Activated CD4-positive, alpha-beta T cell treated with anti-CD3 and anti-CD28 coated beads, Interleukin-2, amount 10 ng/mL, durations not matched to agents 24 days and 14 days (primary cell): ENCODE data around the gene PSMD6. TPM values are rescaled to one million over a fixed set of nuclear protein-coding genes. Genes with fewer than 3 reads are reported as not detected.

Experiments
- DNase-seq: peaks from one replicate; pipeline ENCODE4 v3.0.0; 2022
- H3K27ac Mint-ChIP-seq: one replicate; pipeline ENCODE4 v1.8.0; 2022; ENCODE audit warnings: mild to moderate bottlenecking, mixed read lengths
- H3K27me3 Mint-ChIP-seq: one replicate; pipeline ENCODE4 v1.8.0; 2022; ENCODE audit warnings: mixed read lengths
- H3K36me3 Mint-ChIP-seq: one replicate; pipeline ENCODE4 v1.8.0; 2022; ENCODE audit warnings: low read depth, mild to moderate bottlenecking, mixed read lengths
- H3K4me1 Mint-ChIP-seq: one replicate; pipeline ENCODE4 v1.8.0; 2021; ENCODE audit warnings: mixed read lengths
- H3K4me3 Mint-ChIP-seq: one replicate; pipeline ENCODE4 v1.8.0; 2022; ENCODE audit warnings: mild to moderate bottlenecking, moderate library complexity, mixed read lengths
- H3K9me3 Mint-ChIP-seq: one replicate; pipeline ENCODE4 v1.8.0; 2021; ENCODE audit warnings: mixed read lengths
- intact Hi-C: fragments of 100-400 bp; cut with micrococcal nuclease; formaldehyde crosslinking; loops from one replicate; pipeline ENCODE4 v1.15.1; 2023
- total RNA-seq: library from RNA; stranded (reverse); gene quantifications from 2 replicates; pipeline ENCODE4 v1.2.3, GENCODE V29; 2022

Gene PSMD6
- total RNA-seq, result 141 and 146 TPM in 2 replicates

- peaks cover 27% of the 10 kb centered on the region for H3K36me3 Mint-ChIP-seq
- H3K9me3 Mint-ChIP-seq, result no peaks in the 10 kb centered on the region
- DNase-seq, result peak; percentile 99
- H3K4me3 Mint-ChIP-seq, result peak within 1 kb of the TSS; percentile 79
- peaks cover 13% of the 10 kb centered on the region for H3K27me3 Mint-ChIP-seq
- peaks cover 19% of the 10 kb centered on the region for H3K4me1 Mint-ChIP-seq
- intact Hi-C loops, result loop anchor here (1.0 to 2.0 kb wide), 3 partner anchors 55 to 159 kb away; partner anchors contain the start of gene SCAANT1
- peak within 1 kb of the TSS; percentile 92 for H3K27ac Mint-ChIP-seq
Observed at GRCh38 chr3:64023187-64023860, at the start of gene PSMD6. TSS of gene PSMD6 (minus strand) at chr3:64023494. CDS start at chr3:64023419, 75 bp downstream.

GRCh38 chr3:64072126-64072525, 48.8 kb upstream of the PSMD6 start:
- DNase-seq, result no peak
- intact Hi-C loops, result no loop called here
- no peaks in the 10 kb centered on the region for H3K4me1 Mint-ChIP-seq
- no peaks in the 10 kb centered on the region for H3K36me3 Mint-ChIP-seq
- no peak overlapping the region for H3K4me3 Mint-ChIP-seq
- H3K27me3 Mint-ChIP-seq, result peaks cover 14% of the 10 kb centered on the region
- no peaks in the 10 kb centered on the region for H3K9me3 Mint-ChIP-seq
- no peak overlapping the region for H3K27ac Mint-ChIP-seq

GRCh38 chr3:64070704-64071103, 47.4 kb upstream of the PSMD6 start:
- H3K4me1 Mint-ChIP-seq, result no peaks in the 10 kb centered on the region
- H3K9me3 Mint-ChIP-seq, result no peaks in the 10 kb centered on the region
- no peak overlapping the region for H3K27ac Mint-ChIP-seq
- no peak for DNase-seq
- H3K4me3 Mint-ChIP-seq, result no peak overlapping the region
- H3K36me3 Mint-ChIP-seq, result no peaks in the 10 kb centered on the region
- intact Hi-C loops, result no loop called here
- H3K27me3 Mint-ChIP-seq, result peaks cover 13% of the 10 kb centered on the region

GRCh38 chr3:64067506-64068346, 44.4 kb upstream of the PSMD6 start:
- H3K27me3 Mint-ChIP-seq, result peaks cover 19% of the 10 kb centered on the region
- DNase-seq, result no peak
- H3K9me3 Mint-ChIP-seq, result no peaks in the 10 kb centered on the region
- H3K4me1 Mint-ChIP-seq, result no peaks in the 10 kb centered on the region
- intact Hi-C loops, result no loop called here
- H3K4me3 Mint-ChIP-seq, result no peak overlapping the region
- no peaks in the 10 kb centered on the region for H3K36me3 Mint-ChIP-seq
- H3K27ac Mint-ChIP-seq, result no peak overlapping the region

- Mint-ChIP-seq H3K36me3 (no peaks in the 10 kb centered on the region), H3K27ac (no peak overlapping the region), H3K9me3 (no peaks in the 10 kb centered on the region), H3K27me3 (peaks cover 19% of the 10 kb centered on the region), H3K4me3 (no peak overlapping the region), H3K4me1 (no peaks in the 10 kb centered on the region)
- intact Hi-C loops, result no loop called here
- no peak for DNase-seq
Observed at GRCh38 chr3:64064804-64065203, 41.5 kb upstream of the PSMD6 start.

- Mint-ChIP-seq H3K9me3 (no peaks in the 10 kb centered on the region), H3K4me1 (no peaks in the 10 kb centered on the region), H3K4me3 (no peak overlapping the region), H3K27me3 (peaks cover 19% of the 10 kb centered on the region), H3K27ac (no peak overlapping the region), H3K36me3 (no peaks in the 10 kb centered on the region)
- no peak for DNase-seq
- intact Hi-C loops, result no loop called here
Observed at GRCh38 chr3:64063983-64064438, 40.7 kb upstream of the PSMD6 start.

GRCh38 chr3:64063207-64063982, 40.1 kb upstream of the PSMD6 start:
- intact Hi-C loops, result no loop called here
- Mint-ChIP-seq H3K27me3 (peaks cover 17% of the 10 kb centered on the region), H3K4me1 (no peaks in the 10 kb centered on the region), H3K4me3 (no peak overlapping the region), H3K9me3 (no peaks in the 10 kb centered on the region), H3K36me3 (no peaks in the 10 kb centered on the region), H3K27ac (no peak overlapping the region)
- DNase-seq, result no peak

GRCh38 chr3:64061628-64062027, 38.3 kb upstream of the PSMD6 start:
- intact Hi-C loops, result no loop called here
- Mint-ChIP-seq H3K9me3 (no peaks in the 10 kb centered on the region), H3K4me1 (no peaks in the 10 kb centered on the region), H3K27me3 (peaks cover 25% of the 10 kb centered on the region), H3K36me3 (no peaks in the 10 kb centered on the region), H3K27ac (no peak overlapping the region), H3K4me3 (no peak overlapping the region)
- no peak for DNase-seq

GRCh38 chr3:64059484-64060175, 36.3 kb upstream of the PSMD6 start:
- no peaks in the 10 kb centered on the region for H3K4me1 Mint-ChIP-seq
- intact Hi-C loops, result no loop called here

GRCh38 chr3:64058566-64058965, 35.3 kb upstream of the PSMD6 start:
- Mint-ChIP-seq H3K36me3 (no peaks in the 10 kb centered on the region), H3K4me3 (no peak overlapping the region), H3K27me3 (peaks cover 23% of the 10 kb centered on the region), H3K4me1 (no peaks in the 10 kb centered on the region), H3K9me3 (no peaks in the 10 kb centered on the region), H3K27ac (no peak overlapping the region)
- intact Hi-C loops, result no loop called here
- no peak for DNase-seq

More at GRCh38 chr3:64059484-64060175, 36.3 kb upstream of the PSMD6 start:
- peaks cover 25% of the 10 kb centered on the region for H3K27me3 Mint-ChIP-seq
- DNase-seq, result no peak
- H3K36me3 Mint-ChIP-seq, result no peaks in the 10 kb centered on the region
- H3K4me3 Mint-ChIP-seq, result no peak overlapping the region
- H3K27ac Mint-ChIP-seq, result no peak overlapping the region
- H3K9me3 Mint-ChIP-seq, result no peaks in the 10 kb centered on the region

- intact Hi-C loops, result no loop called here
- no peaks in the 10 kb centered on the region for H3K36me3 Mint-ChIP-seq
- H3K4me3 Mint-ChIP-seq, result no peak overlapping the region
- DNase-seq, result no peak
- no peaks in the 10 kb centered on the region for H3K9me3 Mint-ChIP-seq
- no peaks in the 10 kb centered on the region for H3K4me1 Mint-ChIP-seq
- H3K27ac Mint-ChIP-seq, result no peak overlapping the region
- peaks cover 21% of the 10 kb centered on the region for H3K27me3 Mint-ChIP-seq
Observed at GRCh38 chr3:64057231-64057630, 33.9 kb upstream of the PSMD6 start.

- no peak overlapping the region for H3K4me3 Mint-ChIP-seq
- H3K4me1 Mint-ChIP-seq, result no peaks in the 10 kb centered on the region
- intact Hi-C loops, result no loop called here
- no peak overlapping the region for H3K27ac Mint-ChIP-seq
- no peaks in the 10 kb centered on the region for H3K9me3 Mint-ChIP-seq
- H3K27me3 Mint-ChIP-seq, result peaks cover 19% of the 10 kb centered on the region
- DNase-seq, result no peak
- no peaks in the 10 kb centered on the region for H3K36me3 Mint-ChIP-seq
Observed at GRCh38 chr3:64056606-64057180, 33.4 kb upstream of the PSMD6 start.

GRCh38 chr3:64055076-64055475, 31.8 kb upstream of the PSMD6 start:
- Mint-ChIP-seq H3K27ac (no peak overlapping the region), H3K36me3 (no peaks in the 10 kb centered on the region), H3K9me3 (no peaks in the 10 kb centered on the region), H3K4me1 (peaks cover 2% of the 10 kb centered on the region), H3K27me3 (peaks cover 15% of the 10 kb centered on the region), H3K4me3 (no peak overlapping the region)
- DNase-seq, result no peak
- intact Hi-C loops, result no loop called here
